GM12878 (cell line): Measurements from ENCODE around the gene ATIC. TPM values are rescaled to one million over a fixed set of nuclear protein-coding genes. Genes with fewer than 3 reads are reported as not detected.

Experiments
- ATAC-seq: fragments of 200-7000 bp; cut with Tn5 transposase; 3 replicates; pipeline ENCODE4 v1.9.1; 2020; ENCODE audit warnings: mild to moderate bottlenecking, moderate library complexity
- BruUV-seq: library from RNA; stranded (reverse); fragments of 400-500 nt; replicated peaks from 2 replicates; lab custom pipeline; 2021; lab: Mats Ljungman, UMichigan
- CTCF ChIA-PET: fragments of 300-600 bp; sonication (Branson Sonifier 250); formaldehyde crosslinking; extraction: SDS; loops from one replicate; lab custom pipeline; 2021; ENCODE audit warnings: inconsistent platforms; lab: Yijun Ruan, JAX
- POLR2A ChIA-PET: fragments of 350-600 bp; formaldehyde crosslinking; extraction: SDS; loops from one replicate; lab custom pipeline; 2021; ENCODE audit warnings: inconsistent platforms; lab: Charles Lee
- RAD21 ChIA-PET: fragments of 300-600 bp; sonication (Branson Sonifier 250); formaldehyde crosslinking; loops from one replicate; lab custom pipeline; 2023; ENCODE audit warnings: antibody characterized with exemption; ENCODE audit not compliant: unreplicated experiment; lab: Charles Lee
- SMC1A ChIA-PET: fragments of 300-600 bp; sonication (Branson Sonifier 250); formaldehyde crosslinking; loops from one replicate; lab custom pipeline; 2023; ENCODE audit not compliant: unreplicated experiment, uncharacterized antibody; lab: Charles Lee
- DNase-seq: peaks from one replicate; pipeline ENCODE4 v3.0.0-alpha.2; 2011; ENCODE audit warnings: low read depth, low spot score
- FAIRE-seq: peaks from 3 replicates; lab custom pipeline; 2011; peaks lifted over from hg19 to GRCh38; lab: Jason Lieb, UNC
- H2AFZ ChIP-seq: 2 replicates; pipeline ENCODE4 v1.6.0; 2011; ENCODE audit warnings: low read depth, low read length, control low read depth; ENCODE audit not compliant: control insufficient read depth
- H3K27ac ChIP-seq: 2 replicates; pipeline ENCODE4 v1.5.1; 2011; ENCODE audit warnings: control low read depth; ENCODE audit not compliant: control insufficient read depth, insufficient read depth
- H3K27me3 ChIP-seq, 2 experiments: replicated peaks in 1 of 2; 2 replicates each; pipeline versions ENCODE4 v1.6.0 to v1.6.1; 2011; ENCODE audit warnings: low read length in 1 of 2; ENCODE audit not compliant: control insufficient read depth in 2 of 2, insufficient read depth in 2 of 2
- H3K36me3 ChIP-seq, 2 experiments: 2 replicates each; pipeline ENCODE4 v1.5.1; 2011; ENCODE audit warnings: low read length in 1 of 2; ENCODE audit not compliant: control insufficient read depth in 2 of 2, insufficient read depth in 2 of 2
- H3K4me1 ChIP-seq: 2 replicates; pipeline ENCODE4 v1.6.1; 2011; ENCODE audit warnings: mild to moderate bottlenecking, low read length, moderate library complexity, mixed read lengths; ENCODE audit not compliant: control insufficient read depth, insufficient read depth
- H3K4me2 ChIP-seq: 2 replicates; pipeline ENCODE4 v1.6.0; 2011; ENCODE audit warnings: control low read depth; ENCODE audit not compliant: control insufficient read depth, insufficient read depth
- H3K4me3 ChIP-seq: fragments of 200-600 bp; sonication (generic); 2 replicates; pipeline ENCODE4 v1.5.1; 2016
- H3K79me2 ChIP-seq: 2 replicates; pipeline ENCODE4 v1.6.0; 2011; ENCODE audit warnings: low read length; ENCODE audit not compliant: control insufficient read depth, insufficient read depth
- H3K9ac ChIP-seq: 2 replicates; pipeline ENCODE4 v1.8.0; 2011; ENCODE audit warnings: low read length, control low read depth, mixed read lengths; ENCODE audit not compliant: control insufficient read depth, insufficient read depth
- H3K9me3 ChIP-seq: replicated peaks from 3 replicates; pipeline ENCODE4 v1.5.1; 2011; ENCODE audit warnings: mild to moderate bottlenecking, low read length; ENCODE audit not compliant: control insufficient read depth, insufficient read depth
- H4K20me1 ChIP-seq: 2 replicates; pipeline ENCODE4 v1.6.0; 2011; ENCODE audit not compliant: control insufficient read depth, insufficient read depth
- DPF2 ChIP-seq: fragments of 450-650 bp; IDR thresholded peaks from 2 replicates; pipeline ENCODE4 v1.6.1; 2017; ENCODE audit warnings: mild to moderate bottlenecking
- RAD21 ChIP-seq: IDR thresholded peaks from 2 replicates; pipeline ENCODE4 v1.6.1; 2011; ENCODE audit warnings: mild to moderate bottlenecking, low read depth, low read length, moderate library complexity; ENCODE audit not compliant: insufficient read depth
- ZBTB4 ChIP-seq: fragments of 450-650 bp; formaldehyde crosslinking; IDR thresholded peaks from 2 replicates; pipeline ENCODE4 v1.4.0; 2022; ENCODE audit warnings: mild to moderate bottlenecking, moderate library complexity
- WGBS: methylation state at CpG from one replicate; pipeline ENCODE4 v1.1.6; 2016; ENCODE audit warnings: low lambda C conversion rate; ENCODE audit not compliant: insufficient replicate concordance, insufficient coverage; ENCODE audit errors: missing lambda C conversion rate; 5-methylcytosine and 5-hydroxymethylcytosine counted together
- in situ Hi-C: fragments of 300-500 bp; cut with MboI; formaldehyde crosslinking; loops from 9 replicates; pipeline ENCODE4 v1.14.3; 2018; ENCODE audit warnings: mixed read lengths
- intact Hi-C: fragments of 100-400 bp; cut with micrococcal nuclease; formaldehyde crosslinking; loops from one replicate; pipeline ENCODE4 v1.14.2; 2022; ENCODE audit not compliant: unreplicated experiment
- polyA plus RNA-seq, 11 experiments: library from polyadenylated mRNA; depleted of rRNA in 4 of 11; unstranded in 6 of 11; stranded (reverse) in 5 of 11; fragments of >200 nt; fragmentation: Nextera tagmentation in 4 of 11; fragmentation: Illumina TruSeq in 1 of 11; extraction: Ambion mirVana in 4 of 11; extraction: Trizol in 1 of 11; gene quantifications; 1 replicate in 1 of 11; 2 replicates in 10 of 11; pipeline versions ENCODE4 v1.2.1 to v1.2.3, GENCODE V29; 2011 to 2016; ENCODE audit warnings: inconsistent platforms in 2 of 11, missing spikeins in 2 of 11, low read depth in 1 of 11
- total RNA-seq, 4 experiments: library from RNA; depleted of rRNA in 3 of 4; stranded (reverse); fragments of >200 nt in 3 of 4; fragmentation: Illumina TruSeq in 1 of 4; extraction: Trizol in 1 of 4; gene quantifications; 2 replicates each; pipeline versions ENCODE4 v1.2.1 to v1.2.3, GENCODE V29; 2013 to 2021
- TF ChIP-seq, protein P1 (sequence below): IDR thresholded peaks from 2 replicates; pipeline ENCODE4 v1.6.1; 2012; ENCODE audit warnings: low read depth, low read length, improper control_type of control experiment
- TF ChIP-seq, protein P2 (sequence below): fragments of 450-650 bp; IDR thresholded peaks from 2 replicates; pipeline ENCODE4 v1.6.1; 2017; ENCODE audit warnings: antibody characterized with exemption, mild to moderate bottlenecking, moderate library complexity
- TF ChIP-seq, protein P3 (sequence below): fragments of 450-650 bp; IDR thresholded peaks from 2 replicates; pipeline ENCODE4 v1.6.1; 2017; ENCODE audit warnings: low read depth, mild to moderate bottlenecking, moderate library complexity

Gene ATIC
- total and polyA plus RNA-seq, 10 of the 15 experiments (the other 5 are each of a cell fraction or from before 2014, with no cell fraction given): 45.1 to 518 (median 306) TPM

DNA sequence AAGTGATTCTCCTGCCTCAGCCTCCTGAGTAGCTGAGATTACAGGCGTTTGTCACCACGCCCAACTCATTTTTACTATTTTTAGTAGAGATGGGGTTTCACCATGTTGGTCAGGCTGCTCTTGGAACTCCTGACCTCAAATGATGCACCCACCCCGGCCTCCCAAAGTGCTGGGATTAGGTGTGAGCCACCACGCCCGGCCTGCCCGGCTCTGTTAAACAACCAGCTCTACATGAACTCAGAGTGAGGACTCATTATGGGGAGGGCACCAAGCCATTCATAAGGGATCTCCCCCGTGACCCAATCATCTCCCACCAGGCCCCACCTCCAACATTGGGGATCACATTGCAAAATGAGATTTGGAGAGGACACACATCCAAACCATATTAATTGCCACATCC lies 8.8 kb downstream of the ATIC start:
- FAIRE-seq: no peak
- peaks cover 4% of the 10 kb centered on the region for H3K4me1 ChIP-seq
- no peak for TF ChIP-seq DPF2
- TF ChIP-seq, protein P1, sequence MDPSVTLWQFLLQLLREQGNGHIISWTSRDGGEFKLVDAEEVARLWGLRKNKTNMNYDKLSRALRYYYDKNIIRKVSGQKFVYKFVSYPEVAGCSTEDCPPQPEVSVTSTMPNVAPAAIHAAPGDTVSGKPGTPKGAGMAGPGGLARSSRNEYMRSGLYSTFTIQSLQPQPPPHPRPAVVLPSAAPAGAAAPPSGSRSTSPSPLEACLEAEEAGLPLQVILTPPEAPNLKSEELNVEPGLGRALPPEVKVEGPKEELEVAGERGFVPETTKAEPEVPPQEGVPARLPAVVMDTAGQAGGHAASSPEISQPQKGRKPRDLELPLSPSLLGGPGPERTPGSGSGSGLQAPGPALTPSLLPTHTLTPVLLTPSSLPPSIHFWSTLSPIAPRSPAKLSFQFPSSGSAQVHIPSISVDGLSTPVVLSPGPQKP: no peak
- no peak for TF ChIP-seq RAD21
- no peak for TF ChIP-seq ZBTB4 (CRISPR knock-in tag)
- TF ChIP-seq, protein P2, sequence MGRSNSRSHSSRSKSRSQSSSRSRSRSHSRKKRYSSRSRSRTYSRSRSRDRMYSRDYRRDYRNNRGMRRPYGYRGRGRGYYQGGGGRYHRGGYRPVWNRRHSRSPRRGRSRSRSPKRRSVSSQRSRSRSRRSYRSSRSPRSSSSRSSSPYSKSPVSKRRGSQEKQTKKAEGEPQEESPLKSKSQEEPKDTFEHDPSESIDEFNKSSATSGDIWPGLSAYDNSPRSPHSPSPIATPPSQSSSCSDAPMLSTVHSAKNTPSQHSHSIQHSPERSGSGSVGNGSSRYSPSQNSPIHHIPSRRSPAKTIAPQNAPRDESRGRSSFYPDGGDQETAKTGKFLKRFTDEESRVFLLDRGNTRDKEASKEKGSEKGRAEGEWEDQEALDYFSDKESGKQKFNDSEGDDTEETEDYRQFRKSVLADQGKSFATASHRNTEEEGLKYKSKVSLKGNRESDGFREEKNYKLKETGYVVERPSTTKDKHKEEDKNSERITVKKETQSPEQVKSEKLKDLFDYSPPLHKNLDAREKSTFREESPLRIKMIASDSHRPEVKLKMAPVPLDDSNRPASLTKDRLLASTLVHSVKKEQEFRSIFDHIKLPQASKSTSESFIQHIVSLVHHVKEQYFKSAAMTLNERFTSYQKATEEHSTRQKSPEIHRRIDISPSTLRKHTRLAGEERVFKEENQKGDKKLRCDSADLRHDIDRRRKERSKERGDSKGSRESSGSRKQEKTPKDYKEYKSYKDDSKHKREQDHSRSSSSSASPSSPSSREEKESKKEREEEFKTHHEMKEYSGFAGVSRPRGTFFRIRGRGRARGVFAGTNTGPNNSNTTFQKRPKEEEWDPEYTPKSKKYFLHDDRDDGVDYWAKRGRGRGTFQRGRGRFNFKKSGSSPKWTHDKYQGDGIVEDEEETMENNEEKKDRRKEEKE: no peak
- TF ChIP-seq, protein P3, sequence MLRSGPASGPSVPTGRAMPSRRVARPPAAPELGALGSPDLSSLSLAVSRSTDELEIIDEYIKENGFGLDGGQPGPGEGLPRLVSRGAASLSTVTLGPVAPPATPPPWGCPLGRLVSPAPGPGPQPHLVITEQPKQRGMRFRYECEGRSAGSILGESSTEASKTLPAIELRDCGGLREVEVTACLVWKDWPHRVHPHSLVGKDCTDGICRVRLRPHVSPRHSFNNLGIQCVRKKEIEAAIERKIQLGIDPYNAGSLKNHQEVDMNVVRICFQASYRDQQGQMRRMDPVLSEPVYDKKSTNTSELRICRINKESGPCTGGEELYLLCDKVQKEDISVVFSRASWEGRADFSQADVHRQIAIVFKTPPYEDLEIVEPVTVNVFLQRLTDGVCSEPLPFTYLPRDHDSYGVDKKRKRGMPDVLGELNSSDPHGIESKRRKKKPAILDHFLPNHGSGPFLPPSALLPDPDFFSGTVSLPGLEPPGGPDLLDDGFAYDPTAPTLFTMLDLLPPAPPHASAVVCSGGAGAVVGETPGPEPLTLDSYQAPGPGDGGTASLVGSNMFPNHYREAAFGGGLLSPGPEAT: no peak
- TF ChIP-seq, all 136 proteins: peak for 0
- in situ Hi-C loops (no loop called here), intact Hi-C loops (no loop called here)
- Histone ChIP-seq H3K9me3 (peaks cover 2% of the 10 kb centered on the region), H3K9ac (no peak overlapping the region), H3K27me3 (no peaks in the 10 kb centered on the region), H2AFZ (no peak overlapping the region), H3K27ac (no peak overlapping the region), H3K36me3 (peaks cover 0 to 28% of the 10 kb centered on the region in 2 experiments; a peak in 3 of 4 replicates), H4K20me1 (no peaks in the 10 kb centered on the region), H3K4me2 (no peak overlapping the region), H3K4me3 (no peak overlapping the region), H3K79me2 (peaks cover 42% of the 10 kb centered on the region)
- POLR2A ChIA-PET: no interaction called here
- 98% methylated on average over 7 of the region's 7 CpGs for WGBS
- no peak for ATAC-seq
- RAD21 ChIA-PET: no interaction called here
- no peak for DNase-seq
- no TSS peak for BruUV-seq
- SMC1A ChIA-PET: interaction anchor here (1.4 to 1.6 kb wide), 3 partner anchors 9 to 609 kb away, joined by 3 to 10 read pairs (median 3); partner anchors contain the start of gene ATIC
- CTCF ChIA-PET: interaction anchor here (0.6 kb wide), 1 partner anchor 500 kb away, joined by 4 read pairs; no protein-coding TSS in a partner anchor
